Stimulated activated CD8-positive, alpha-beta memory T cell treated with anti-CD3 and anti-CD28 coated beads, Interleukin-4, amount 100 ng/mL, for 24 hours (primary cell): ENCODE data around the gene WDR82.

Source experiments
- DNase-seq: peaks from one replicate; pipeline ENCODE4 v3.0.0-alpha.2; 2020; ENCODE audit warnings: low read depth

The WDR82 gene

GRCh38 chr3:52306978-52307377 lies 28.5 kb upstream of the WDR82 start:
- DNase-seq: no peak

- no peak for DNase-seq
Observed at GRCh38 chr3:52305926-52306325, 27.5 kb upstream of the WDR82 start.

GRCh38 chr3:52303811-52304210 lies 25.4 kb upstream of the WDR82 start:
- no peak for DNase-seq

DNA sequence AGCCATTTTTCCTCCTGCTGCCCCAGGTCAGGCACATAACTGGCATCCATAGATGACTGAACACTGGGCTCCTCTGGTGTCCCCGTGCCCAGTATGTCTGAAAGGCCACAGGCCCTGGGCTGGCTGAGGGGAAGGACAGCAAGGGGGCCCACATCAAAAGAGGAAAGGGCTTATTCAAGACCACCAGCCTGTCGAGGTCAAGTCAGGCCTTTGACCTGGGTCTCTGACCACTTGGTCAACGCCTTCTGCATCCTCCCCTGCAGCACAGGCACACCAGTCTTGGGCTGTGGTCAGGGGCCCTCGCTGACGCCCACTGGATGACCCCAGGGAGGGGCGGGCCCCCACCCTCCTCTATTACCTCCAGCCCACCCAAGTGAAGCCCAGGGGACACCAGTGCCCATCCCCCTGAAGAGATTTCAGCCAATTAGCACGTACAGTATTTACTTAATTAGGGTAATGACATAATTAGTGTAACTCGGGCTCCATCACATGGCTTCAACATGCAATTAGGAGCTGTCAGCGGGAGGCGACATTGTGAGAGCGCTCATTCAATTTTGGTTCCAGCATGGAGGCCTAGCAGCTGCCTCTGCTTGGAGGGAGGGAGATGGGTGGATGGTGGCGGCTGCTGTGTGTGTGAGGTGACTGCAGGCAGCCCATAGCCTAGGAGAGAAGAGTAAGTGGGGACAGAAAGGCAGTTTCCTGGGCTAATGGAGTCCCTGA lies 24.1 kb upstream of the WDR82 start:
- DNase-seq: no peak

GRCh38 chr3:52299879-52300611 lies 21.6 kb upstream of the WDR82 start:
- DNase-seq: no peak

DNA sequence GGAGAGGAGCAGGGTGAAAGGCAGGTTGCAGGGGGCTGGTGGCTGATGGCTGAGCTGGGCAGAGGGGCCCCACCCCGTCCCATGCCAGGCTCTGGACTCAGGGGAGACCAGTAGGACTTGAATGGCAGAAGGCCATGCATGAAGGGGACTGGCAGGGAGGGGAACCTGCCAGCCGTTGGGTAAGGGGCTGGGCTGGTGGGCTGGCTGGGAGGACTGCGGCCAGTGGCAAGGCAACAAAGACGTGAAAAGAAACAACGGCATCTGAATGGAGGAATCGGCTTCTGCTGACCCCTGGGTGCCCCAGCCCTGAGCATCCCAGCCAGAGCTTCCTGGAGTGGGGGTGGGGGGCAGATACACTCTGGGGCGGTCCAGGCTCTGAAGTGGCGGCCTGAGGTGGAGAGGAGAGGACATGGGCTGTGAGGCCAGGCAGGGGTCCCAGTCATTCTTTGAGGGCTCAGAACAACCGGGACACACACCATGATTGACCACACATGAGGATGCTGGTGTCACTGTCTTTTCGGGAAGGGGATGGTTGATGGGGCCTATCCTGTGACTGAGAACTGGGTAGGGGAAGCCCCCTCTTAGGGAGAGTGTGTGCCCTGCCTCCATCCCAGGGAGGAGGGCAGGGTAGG lies 20.9 kb upstream of the WDR82 start:
- DNase-seq: no peak

- DNase-seq: no peak
Observed at GRCh38 chr3:52298149-52299098, 20.0 kb upstream of the WDR82 start.

DNA sequence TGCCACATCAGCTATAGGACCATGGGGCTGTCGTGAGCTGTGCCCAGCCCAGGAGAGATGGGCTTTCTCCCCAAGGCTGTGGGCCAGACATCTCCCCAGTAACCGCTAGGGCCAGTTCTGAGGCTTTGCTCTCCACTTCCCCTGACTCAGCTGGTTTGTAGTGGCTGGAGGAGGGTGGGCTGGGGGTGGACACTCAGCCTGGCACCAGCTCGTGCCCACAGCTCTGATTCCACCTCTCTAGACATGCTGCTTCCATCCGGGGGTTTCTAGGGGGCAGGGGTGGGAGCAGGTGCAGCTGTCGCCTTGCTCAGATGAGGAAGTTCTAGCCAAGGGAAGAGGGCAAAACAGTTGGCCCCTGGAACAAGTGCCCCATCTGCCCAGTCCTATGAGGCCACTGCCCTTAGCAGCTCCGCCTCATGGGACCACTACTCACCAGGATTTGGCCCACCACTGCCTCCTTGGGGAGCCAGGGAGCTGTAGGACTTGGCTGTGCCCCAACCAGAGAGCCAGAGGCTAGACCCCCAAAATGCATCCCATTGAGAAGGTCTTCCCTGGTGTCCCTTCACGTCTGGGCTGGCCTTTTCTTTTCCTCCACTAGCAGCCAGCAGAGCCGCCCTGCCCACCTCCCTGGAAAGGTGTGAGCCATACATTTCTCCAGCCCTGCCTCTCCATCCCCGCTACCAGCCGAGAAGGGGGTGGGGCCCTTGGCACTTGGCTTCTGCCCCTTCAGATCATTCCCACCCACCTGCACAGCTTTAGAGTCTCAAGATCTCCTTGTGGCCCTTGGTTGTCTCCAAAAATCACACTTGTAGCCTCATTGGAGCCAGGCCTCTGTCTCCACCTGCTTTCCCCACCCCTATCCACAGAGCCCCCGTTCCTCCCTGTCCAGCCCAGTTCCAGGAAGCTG lies 19.0 kb upstream of the WDR82 start:
- no peak for DNase-seq

GRCh38 chr3:52295671-52296208 lies 17.3 kb upstream of the WDR82 start:
- no peak for DNase-seq

GRCh38 chr3:52294320-52295150 lies 16.1 kb upstream of the WDR82 start:
- no peak for DNase-seq

DNA sequence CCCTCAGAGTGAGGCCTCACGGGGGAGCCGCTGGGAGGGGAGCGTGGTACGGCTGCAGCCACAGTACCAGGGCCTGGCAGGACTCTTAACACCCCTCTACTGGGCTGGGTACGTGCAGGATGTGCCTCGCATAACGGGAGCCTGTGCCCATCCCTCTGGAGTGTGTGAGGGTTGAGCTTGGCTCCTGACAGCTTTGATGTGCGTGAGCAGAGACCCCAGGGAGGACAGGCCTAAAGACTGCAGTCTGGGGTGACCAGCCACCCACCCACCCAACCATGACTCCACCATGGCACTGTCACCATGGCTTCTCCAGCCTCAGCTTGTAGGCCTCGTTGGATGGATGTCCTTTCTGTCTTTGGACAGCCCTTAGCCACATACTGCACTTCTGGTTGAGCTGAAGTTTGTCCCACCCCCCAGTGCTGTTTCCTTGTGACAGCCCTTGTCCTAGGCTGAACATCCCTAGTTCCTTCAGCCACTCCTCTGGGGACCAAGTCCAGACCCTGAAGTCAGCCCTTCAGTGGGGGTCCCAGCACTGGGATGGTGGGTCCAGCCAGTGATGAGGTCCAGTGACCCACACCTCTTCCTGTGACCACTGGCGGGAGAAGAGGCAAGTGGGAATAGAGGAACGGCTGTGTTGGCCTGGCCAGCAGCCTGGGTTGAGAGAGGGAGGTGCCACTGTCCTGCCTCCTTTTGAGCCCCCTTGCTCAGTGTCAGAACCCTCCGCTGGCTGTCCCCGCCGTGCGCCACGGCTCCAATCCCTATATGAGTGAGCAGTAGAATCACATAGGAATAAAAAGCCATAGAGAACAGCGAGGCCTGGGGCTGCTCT lies 15.3 kb upstream of the WDR82 start:
- DNase-seq: no peak

DNA sequence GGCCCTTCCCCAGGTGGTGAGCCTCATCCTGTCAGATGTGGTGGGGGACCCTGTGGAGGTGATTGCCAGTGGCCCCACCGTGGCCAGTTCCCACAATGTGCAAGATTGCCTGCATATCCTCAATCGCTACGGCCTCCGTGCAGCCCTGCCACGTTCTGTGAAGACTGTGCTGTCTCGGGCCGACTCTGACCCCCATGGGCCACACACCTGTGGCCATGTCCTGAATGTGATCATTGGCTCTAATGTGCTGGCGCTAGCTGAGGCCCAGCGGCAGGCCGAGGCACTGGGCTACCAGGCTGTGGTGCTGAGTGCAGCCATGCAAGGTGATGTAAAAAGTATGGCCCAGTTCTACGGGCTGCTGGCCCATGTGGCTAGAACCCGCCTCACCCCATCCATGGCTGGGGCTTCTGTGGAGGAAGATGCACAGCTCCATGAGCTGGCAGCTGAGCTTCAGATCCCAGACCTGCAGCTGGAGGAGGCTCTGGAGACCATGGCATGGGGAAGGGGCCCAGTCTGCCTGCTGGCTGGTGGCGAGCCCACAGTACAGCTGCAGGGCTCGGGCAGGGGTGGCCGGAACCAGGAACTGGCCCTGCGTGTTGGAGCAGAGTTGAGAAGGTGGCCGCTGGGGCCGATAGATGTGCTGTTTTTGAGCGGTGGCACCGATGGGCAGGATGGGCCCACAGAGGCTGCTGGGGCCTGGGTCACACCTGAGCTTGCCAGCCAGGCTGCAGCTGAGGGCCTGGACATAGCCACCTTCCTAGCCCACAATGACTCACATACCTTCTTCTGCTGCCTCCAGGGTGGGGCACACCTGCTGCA lies 14.0 kb upstream of the WDR82 start:
- DNase-seq: no peak

GRCh38 chr3:52291508-52292181 lies 13.2 kb upstream of the WDR82 start:
- DNase-seq: no peak

GRCh38 chr3:52290596-52291507 lies 12.4 kb upstream of the WDR82 start:
- no peak for DNase-seq

- DNase-seq: no peak
Observed at GRCh38 chr3:52289747-52290595, 11.5 kb upstream of the WDR82 start.
